GM12878 (cell line): ENCODE data around the gene DENND1B. TPM values are rescaled to one million over a fixed set of nuclear protein-coding genes. Genes with fewer than 3 reads are reported as not detected.

Source experiments
- ATAC-seq: fragments of 200-7000 bp; cut with Tn5 transposase; 3 replicates; pipeline ENCODE4 v1.9.1; 2020; ENCODE audit warnings: mild to moderate bottlenecking, moderate library complexity
- BruUV-seq: library from RNA; stranded (reverse); fragments of 400-500 nt; replicated peaks from 2 replicates; lab custom pipeline; 2021; lab: Mats Ljungman, UMichigan
- CTCF ChIA-PET: fragments of 300-600 bp; sonication (Branson Sonifier 250); formaldehyde crosslinking; extraction: SDS; loops from one replicate; lab custom pipeline; 2021; ENCODE audit warnings: inconsistent platforms; lab: Yijun Ruan, JAX
- POLR2A ChIA-PET: fragments of 350-600 bp; formaldehyde crosslinking; extraction: SDS; loops from one replicate; lab custom pipeline; 2021; ENCODE audit warnings: inconsistent platforms; lab: Charles Lee
- RAD21 ChIA-PET: fragments of 300-600 bp; sonication (Branson Sonifier 250); formaldehyde crosslinking; loops from one replicate; lab custom pipeline; 2023; ENCODE audit warnings: antibody characterized with exemption; ENCODE audit not compliant: unreplicated experiment; lab: Charles Lee
- SMC1A ChIA-PET: fragments of 300-600 bp; sonication (Branson Sonifier 250); formaldehyde crosslinking; loops from one replicate; lab custom pipeline; 2023; ENCODE audit not compliant: unreplicated experiment, uncharacterized antibody; lab: Charles Lee
- DNase-seq: peaks from one replicate; pipeline ENCODE4 v3.0.0-alpha.2; 2011; ENCODE audit warnings: low read depth, low spot score
- FAIRE-seq: peaks from 3 replicates; lab custom pipeline; 2011; peaks lifted over from hg19 to GRCh38; lab: Jason Lieb, UNC
- H2AFZ ChIP-seq: 2 replicates; pipeline ENCODE4 v1.6.0; 2011; ENCODE audit warnings: low read depth, low read length, control low read depth; ENCODE audit not compliant: control insufficient read depth
- H3K27ac ChIP-seq: 2 replicates; pipeline ENCODE4 v1.5.1; 2011; ENCODE audit warnings: control low read depth; ENCODE audit not compliant: control insufficient read depth, insufficient read depth
- H3K27me3 ChIP-seq, 2 experiments: replicated peaks in 1 of 2; 2 replicates each; pipeline versions ENCODE4 v1.6.0 to v1.6.1; 2011; ENCODE audit warnings: low read length in 1 of 2; ENCODE audit not compliant: control insufficient read depth in 2 of 2, insufficient read depth in 2 of 2
- H3K36me3 ChIP-seq, 2 experiments: 2 replicates each; pipeline ENCODE4 v1.5.1; 2011; ENCODE audit warnings: low read length in 1 of 2; ENCODE audit not compliant: control insufficient read depth in 2 of 2, insufficient read depth in 2 of 2
- H3K4me1 ChIP-seq: 2 replicates; pipeline ENCODE4 v1.6.1; 2011; ENCODE audit warnings: mild to moderate bottlenecking, low read length, moderate library complexity, mixed read lengths; ENCODE audit not compliant: control insufficient read depth, insufficient read depth
- H3K4me2 ChIP-seq: 2 replicates; pipeline ENCODE4 v1.6.0; 2011; ENCODE audit warnings: control low read depth; ENCODE audit not compliant: control insufficient read depth, insufficient read depth
- H3K4me3 ChIP-seq: fragments of 200-600 bp; sonication (generic); 2 replicates; pipeline ENCODE4 v1.5.1; 2016
- H3K79me2 ChIP-seq: 2 replicates; pipeline ENCODE4 v1.6.0; 2011; ENCODE audit warnings: low read length; ENCODE audit not compliant: control insufficient read depth, insufficient read depth
- H3K9ac ChIP-seq: 2 replicates; pipeline ENCODE4 v1.8.0; 2011; ENCODE audit warnings: low read length, control low read depth, mixed read lengths; ENCODE audit not compliant: control insufficient read depth, insufficient read depth
- H3K9me3 ChIP-seq: replicated peaks from 3 replicates; pipeline ENCODE4 v1.5.1; 2011; ENCODE audit warnings: mild to moderate bottlenecking, low read length; ENCODE audit not compliant: control insufficient read depth, insufficient read depth
- H4K20me1 ChIP-seq: 2 replicates; pipeline ENCODE4 v1.6.0; 2011; ENCODE audit not compliant: control insufficient read depth, insufficient read depth
- CBFB ChIP-seq: IDR thresholded peaks from 2 replicates; pipeline ENCODE4 v1.6.1; 2016; ENCODE audit warnings: antibody characterized with exemption, low read depth
- CREM ChIP-seq: IDR thresholded peaks from 2 replicates; pipeline ENCODE4 v1.6.1; 2014; ENCODE audit warnings: antibody characterized with exemption, low read depth
- FOXM1 ChIP-seq: IDR thresholded peaks from 2 replicates; pipeline ENCODE4 v1.6.1; 2012; ENCODE audit warnings: low read depth, mild to moderate bottlenecking, inconsistent platforms, low read length, moderate library complexity
- HDAC2 ChIP-seq: fragments of 200-600 bp; sonication (generic); IDR thresholded peaks from 2 replicates; pipeline ENCODE4 v1.6.1; 2017
- KAT2A ChIP-seq: conservative IDR thresholded peaks from 2 replicates; pipeline ENCODE4 v1.6.1; 2011; ENCODE audit warnings: low read depth, low read length; ENCODE audit not compliant: control insufficient read depth
- KDM1A ChIP-seq: fragments of 200-600 bp; sonication (generic); IDR thresholded peaks from 2 replicates; pipeline ENCODE4 v1.6.1; 2016; ENCODE audit warnings: borderline replicate concordance
- MTA2 ChIP-seq: fragments of 450-650 bp; IDR thresholded peaks from 2 replicates; pipeline ENCODE4 v1.6.1; 2016; ENCODE audit warnings: low read depth, mild to moderate bottlenecking, moderate library complexity
- MYB ChIP-seq: fragments of 150-350 bp; IDR thresholded peaks from 2 replicates; pipeline ENCODE4 v1.6.1; 2014; ENCODE audit warnings: mild to moderate bottlenecking, low read depth, low read length, borderline replicate concordance
- RBBP5 ChIP-seq: fragments of 200-600 bp; sonication (generic); conservative IDR thresholded peaks from 2 replicates; pipeline ENCODE4 v1.6.1; 2016
- SIX5 ChIP-seq: IDR thresholded peaks from 2 replicates; pipeline ENCODE4 v1.6.1; 2011; ENCODE audit warnings: mild to moderate bottlenecking, low read depth, low read length, moderate library complexity; ENCODE audit not compliant: severe bottlenecking
- SREBF1 ChIP-seq: IDR thresholded peaks from 2 replicates; pipeline ENCODE4 v1.6.1; 2012; ENCODE audit warnings: mild to moderate bottlenecking, low read length
- YY1 ChIP-seq: IDR thresholded peaks from 2 replicates; pipeline ENCODE4 v1.6.1; 2011; ENCODE audit warnings: low read depth, mild to moderate bottlenecking, low read length
- WGBS: methylation state at CpG from one replicate; pipeline ENCODE4 v1.1.6; 2016; ENCODE audit warnings: low lambda C conversion rate; ENCODE audit not compliant: insufficient replicate concordance, insufficient coverage; ENCODE audit errors: missing lambda C conversion rate; 5-methylcytosine and 5-hydroxymethylcytosine counted together
- in situ Hi-C: fragments of 300-500 bp; cut with MboI; formaldehyde crosslinking; loops from 9 replicates; pipeline ENCODE4 v1.14.3; 2018; ENCODE audit warnings: mixed read lengths
- intact Hi-C: fragments of 100-400 bp; cut with micrococcal nuclease; formaldehyde crosslinking; loops from one replicate; pipeline ENCODE4 v1.14.2; 2022; ENCODE audit not compliant: unreplicated experiment
- polyA plus RNA-seq, 11 experiments: library from polyadenylated mRNA; depleted of rRNA in 4 of 11; unstranded in 6 of 11; stranded (reverse) in 5 of 11; fragments of >200 nt; fragmentation: Nextera tagmentation in 4 of 11; fragmentation: Illumina TruSeq in 1 of 11; extraction: Ambion mirVana in 4 of 11; extraction: Trizol in 1 of 11; gene quantifications; 1 replicate in 1 of 11; 2 replicates in 10 of 11; pipeline versions ENCODE4 v1.2.1 to v1.2.3, GENCODE V29; 2011 to 2016; ENCODE audit warnings: inconsistent platforms in 2 of 11, missing spikeins in 2 of 11, low read depth in 1 of 11
- total RNA-seq, 4 experiments: library from RNA; depleted of rRNA in 3 of 4; stranded (reverse); fragments of >200 nt in 3 of 4; fragmentation: Illumina TruSeq in 1 of 4; extraction: Trizol in 1 of 4; gene quantifications; 2 replicates each; pipeline versions ENCODE4 v1.2.1 to v1.2.3, GENCODE V29; 2013 to 2021
- TF ChIP-seq, protein P1 (sequence below): fragments of 450-650 bp; IDR thresholded peaks from 2 replicates; pipeline ENCODE4 v1.6.1; 2017; ENCODE audit warnings: mild to moderate bottlenecking, moderate library complexity
- TF ChIP-seq, protein P2 (sequence below): fragments of 450-650 bp; IDR thresholded peaks from 2 replicates; pipeline ENCODE4 v1.6.1; 2017; ENCODE audit warnings: mild to moderate bottlenecking, low read depth, inconsistent platforms; ENCODE audit not compliant: poor library complexity, severe bottlenecking
- TF ChIP-seq, protein P3 (sequence below): IDR thresholded peaks from 2 replicates; pipeline ENCODE4 v1.6.1; 2011; ENCODE audit warnings: low read depth, low read length, improper control_type of control experiment, borderline replicate concordance

DENND1B gene
- total and polyA plus RNA-seq, 10 of the 15 experiments (the other 5 are each of a cell fraction or from before 2014, with no cell fraction given): 1.7 to 10.7 (median 8.0) TPM

DNA sequence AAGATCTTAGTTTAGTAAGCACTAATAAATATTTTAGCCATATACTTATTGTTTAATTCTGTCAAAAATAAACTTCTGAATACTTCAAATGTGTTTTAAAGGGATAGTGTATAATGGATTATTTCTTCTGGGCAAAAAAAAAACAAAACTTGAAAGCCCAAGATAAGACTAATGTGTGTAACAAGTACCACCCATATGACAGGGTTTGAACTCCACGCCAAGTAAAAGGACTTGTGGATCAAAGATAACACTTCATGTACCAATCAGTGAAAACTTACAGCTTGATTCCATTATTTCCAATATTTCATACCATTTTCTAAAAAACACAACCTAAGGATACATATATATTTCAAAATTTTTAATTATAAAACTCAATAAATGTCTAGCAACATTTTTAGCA is 59.5 kb downstream of the DENND1B start (continued):
- TF ChIP-seq, protein P1, sequence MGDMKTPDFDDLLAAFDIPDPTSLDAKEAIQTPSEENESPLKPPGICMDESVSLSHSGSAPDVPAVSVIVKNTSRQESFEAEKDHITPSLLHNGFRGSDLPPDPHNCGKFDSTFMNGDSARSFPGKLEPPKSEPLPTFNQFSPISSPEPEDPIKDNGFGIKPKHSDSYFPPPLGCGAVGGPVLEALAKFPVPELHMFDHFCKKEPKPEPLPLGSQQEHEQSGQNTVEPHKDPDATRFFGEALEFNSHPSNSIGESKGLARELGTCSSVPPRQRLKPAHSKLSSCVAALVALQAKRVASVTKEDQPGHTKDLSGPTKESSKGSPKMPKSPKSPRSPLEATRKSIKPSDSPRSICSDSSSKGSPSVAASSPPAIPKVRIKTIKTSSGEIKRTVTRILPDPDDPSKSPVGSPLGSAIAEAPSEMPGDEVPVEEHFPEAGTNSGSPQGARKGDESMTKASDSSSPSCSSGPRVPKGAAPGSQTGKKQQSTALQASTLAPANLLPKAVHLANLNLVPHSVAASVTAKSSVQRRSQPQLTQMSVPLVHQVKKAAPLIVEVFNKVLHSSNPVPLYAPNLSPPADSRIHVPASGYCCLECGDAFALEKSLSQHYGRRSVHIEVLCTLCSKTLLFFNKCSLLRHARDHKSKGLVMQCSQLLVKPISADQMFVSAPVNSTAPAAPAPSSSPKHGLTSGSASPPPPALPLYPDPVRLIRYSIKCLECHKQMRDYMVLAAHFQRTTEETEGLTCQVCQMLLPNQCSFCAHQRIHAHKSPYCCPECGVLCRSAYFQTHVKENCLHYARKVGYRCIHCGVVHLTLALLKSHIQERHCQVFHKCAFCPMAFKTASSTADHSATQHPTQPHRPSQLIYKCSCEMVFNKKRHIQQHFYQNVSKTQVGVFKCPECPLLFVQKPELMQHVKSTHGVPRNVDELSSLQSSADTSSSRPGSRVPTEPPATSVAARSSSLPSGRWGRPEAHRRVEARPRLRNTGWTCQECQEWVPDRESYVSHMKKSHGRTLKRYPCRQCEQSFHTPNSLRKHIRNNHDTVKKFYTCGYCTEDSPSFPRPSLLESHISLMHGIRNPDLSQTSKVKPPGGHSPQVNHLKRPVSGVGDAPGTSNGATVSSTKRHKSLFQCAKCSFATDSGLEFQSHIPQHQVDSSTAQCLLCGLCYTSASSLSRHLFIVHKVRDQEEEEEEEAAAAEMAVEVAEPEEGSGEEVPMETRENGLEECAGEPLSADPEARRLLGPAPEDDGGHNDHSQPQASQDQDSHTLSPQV: no peak
- TF ChIP-seq FOXM1: no peak
- no peak for TF ChIP-seq HDAC2
- TF ChIP-seq KDM1A: no peak

DNA sequence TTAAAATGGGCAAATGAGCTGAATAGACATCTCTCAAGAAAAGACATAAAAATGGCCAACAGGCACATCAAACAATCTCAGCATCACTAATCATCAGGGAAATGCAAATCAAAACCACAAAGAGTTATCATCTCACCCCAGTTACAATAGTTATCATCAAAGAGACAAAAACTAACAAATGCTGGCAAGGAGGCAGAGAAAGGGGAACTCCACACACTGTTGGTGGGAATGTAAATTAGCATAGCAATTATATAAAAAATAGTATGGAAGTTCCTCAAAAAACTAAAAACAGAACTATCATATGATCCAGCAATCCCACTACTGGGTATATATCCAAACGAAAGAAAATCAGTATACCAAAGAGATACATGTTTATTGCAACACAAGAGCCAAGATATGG is 68.7 kb downstream of the DENND1B start:
- no TSS peak for BruUV-seq
- ChIA-PET SMC1A (interaction anchor here (0.6 to 1.1 kb wide), 2 partner anchors 173 to 635 kb away, joined by 3 read pairs; no protein-coding TSS in a partner anchor), POLR2A (no interaction called here), RAD21 (interaction anchor here (1.0 kb wide), 1 partner anchor 13 kb away, joined by 3 read pairs; no protein-coding TSS in a partner anchor), CTCF (no interaction called here)
- H3K27me3 ChIP-seq: no peaks in the 10 kb centered on the region
- in situ Hi-C loops (no loop called here), intact Hi-C loops (no loop called here)
- no peak overlapping the region for H2AFZ ChIP-seq
- H3K4me1 ChIP-seq: no peaks in the 10 kb centered on the region
- H3K9ac ChIP-seq: no peak overlapping the region
- FAIRE-seq (no peak), DNase-seq (no peak), ATAC-seq (no peak)
- 0% methylated on average over 1 of the region's 1 CpG for WGBS
- H3K9me3 ChIP-seq: no peaks in the 10 kb centered on the region; the same call in 2 of the 3 replicates
- H4K20me1 ChIP-seq: no peaks in the 10 kb centered on the region
- no peaks in the 10 kb centered on the region for H3K36me3 ChIP-seq
- no peak overlapping the region for H3K4me3 ChIP-seq
- H3K79me2 ChIP-seq: no peaks in the 10 kb centered on the region
- no peak overlapping the region for H3K4me2 ChIP-seq
- no peak overlapping the region for H3K27ac ChIP-seq
- TF ChIP-seq CREM (no peak), MTA2 (no peak), SREBF1 (no peak), SIX5 (no peak), CBFB (no peak), MYB (no peak), RBBP5 (no peak), KAT2A (no peak), YY1 (no peak)
- TF ChIP-seq, protein P2, sequence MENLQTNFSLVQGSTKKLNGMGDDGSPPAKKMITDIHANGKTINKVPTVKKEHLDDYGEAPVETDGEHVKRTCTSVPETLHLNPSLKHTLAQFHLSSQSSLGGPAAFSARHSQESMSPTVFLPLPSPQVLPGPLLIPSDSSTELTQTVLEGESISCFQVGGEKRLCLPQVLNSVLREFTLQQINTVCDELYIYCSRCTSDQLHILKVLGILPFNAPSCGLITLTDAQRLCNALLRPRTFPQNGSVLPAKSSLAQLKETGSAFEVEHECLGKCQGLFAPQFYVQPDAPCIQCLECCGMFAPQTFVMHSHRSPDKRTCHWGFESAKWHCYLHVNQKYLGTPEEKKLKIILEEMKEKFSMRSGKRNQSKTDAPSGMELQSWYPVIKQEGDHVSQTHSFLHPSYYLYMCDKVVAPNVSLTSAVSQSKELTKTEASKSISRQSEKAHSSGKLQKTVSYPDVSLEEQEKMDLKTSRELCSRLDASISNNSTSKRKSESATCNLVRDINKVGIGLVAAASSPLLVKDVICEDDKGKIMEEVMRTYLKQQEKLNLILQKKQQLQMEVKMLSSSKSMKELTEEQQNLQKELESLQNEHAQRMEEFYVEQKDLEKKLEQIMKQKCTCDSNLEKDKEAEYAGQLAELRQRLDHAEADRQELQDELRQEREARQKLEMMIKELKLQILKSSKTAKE: no peak
- TF ChIP-seq, protein P3, sequence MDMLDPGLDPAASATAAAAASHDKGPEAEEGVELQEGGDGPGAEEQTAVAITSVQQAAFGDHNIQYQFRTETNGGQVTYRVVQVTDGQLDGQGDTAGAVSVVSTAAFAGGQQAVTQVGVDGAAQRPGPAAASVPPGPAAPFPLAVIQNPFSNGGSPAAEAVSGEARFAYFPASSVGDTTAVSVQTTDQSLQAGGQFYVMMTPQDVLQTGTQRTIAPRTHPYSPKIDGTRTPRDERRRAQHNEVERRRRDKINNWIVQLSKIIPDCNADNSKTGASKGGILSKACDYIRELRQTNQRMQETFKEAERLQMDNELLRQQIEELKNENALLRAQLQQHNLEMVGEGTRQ: no peak
